Cardiac muscle cell (in vitro differentiated cells and primary cell): ENCODE results near the gene ACSS3. TPM values are rescaled to one million over a fixed set of nuclear protein-coding genes. Genes with fewer than 3 reads are reported as not detected.

Experiments
- DNase-seq, 2 donors: peaks; one replicate each; pipeline versions ENCODE4 v3.0.0 to v3.0.0-alpha.2; 2010 to 2017; ENCODE audit warnings: low read depth in 1 of 2, low spot score in 1 of 2
- H3K27ac ChIP-seq: fragments of 200-600 bp; sonication (generic); 2 replicates; pipeline ENCODE4 v1.5.1; 2016
- H3K27me3 ChIP-seq: fragments of 200-600 bp; sonication (generic); 2 replicates; pipeline ENCODE4 v1.6.0; 2016; ENCODE audit warnings: control low read depth
- H3K36me3 ChIP-seq: fragments of 200-600 bp; sonication (generic); 2 replicates; pipeline ENCODE4 v1.5.1; 2016; ENCODE audit warnings: control low read depth
- H3K4me1 ChIP-seq: fragments of 200-600 bp; sonication (generic); 2 replicates; pipeline ENCODE4 v1.8.1; 2017; ENCODE audit warnings: low read depth, mild to moderate bottlenecking, mixed run types
- H3K4me3 ChIP-seq: fragments of 200-600 bp; sonication (generic); 2 replicates; pipeline ENCODE4 v1.5.1; 2016; ENCODE audit warnings: mild to moderate bottlenecking
- H3K9me3 ChIP-seq: fragments of 200-600 bp; sonication (generic); 2 replicates; pipeline ENCODE4 v1.5.1; 2017; ENCODE audit warnings: low read depth, mild to moderate bottlenecking, control low read depth
- polyA plus RNA-seq: library from polyadenylated mRNA; unstranded; fragments of >200 nt; fragmentation: Nextera tagmentation; extraction: Ambion mirVana; gene quantifications from 2 replicates; pipeline ENCODE4 v1.2.1, GENCODE V29; 2016
- total RNA-seq: library from RNA; depleted of rRNA; stranded (reverse); fragments of >200 nt; gene quantifications from 2 replicates; pipeline ENCODE4 v1.2.3, GENCODE V29; 2016
- TF ChIP-seq, protein P1 (sequence below): IDR thresholded peaks from 2 replicates; pipeline ENCODE4 v1.5.1; 2012; ENCODE audit warnings: low read depth, mild to moderate bottlenecking, low read length

The ACSS3 gene
- total and polyA plus RNA-seq, 2 experiments from 2014 or later = 15.9 to 32.4 TPM

DNA sequence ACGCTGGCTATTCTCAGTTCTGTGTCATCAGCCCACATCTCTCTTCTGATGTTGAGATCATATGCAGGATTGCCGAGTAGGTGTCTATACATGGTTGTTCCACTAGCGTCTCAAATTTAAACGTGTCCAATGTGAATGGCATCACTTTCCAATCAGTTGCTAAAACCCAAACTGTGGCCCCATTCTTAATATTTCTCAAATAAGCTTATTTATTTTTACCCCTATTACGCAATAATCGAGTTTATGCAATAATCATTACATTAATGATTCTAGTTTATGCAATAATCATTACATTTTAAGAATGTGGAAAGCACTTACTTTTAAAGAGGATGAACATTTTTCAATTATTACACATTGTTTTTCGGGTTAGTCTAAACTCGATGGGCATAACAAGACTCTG is 47.8 kb downstream of the ACSS3 start:
- TF ChIP-seq, protein P1, sequence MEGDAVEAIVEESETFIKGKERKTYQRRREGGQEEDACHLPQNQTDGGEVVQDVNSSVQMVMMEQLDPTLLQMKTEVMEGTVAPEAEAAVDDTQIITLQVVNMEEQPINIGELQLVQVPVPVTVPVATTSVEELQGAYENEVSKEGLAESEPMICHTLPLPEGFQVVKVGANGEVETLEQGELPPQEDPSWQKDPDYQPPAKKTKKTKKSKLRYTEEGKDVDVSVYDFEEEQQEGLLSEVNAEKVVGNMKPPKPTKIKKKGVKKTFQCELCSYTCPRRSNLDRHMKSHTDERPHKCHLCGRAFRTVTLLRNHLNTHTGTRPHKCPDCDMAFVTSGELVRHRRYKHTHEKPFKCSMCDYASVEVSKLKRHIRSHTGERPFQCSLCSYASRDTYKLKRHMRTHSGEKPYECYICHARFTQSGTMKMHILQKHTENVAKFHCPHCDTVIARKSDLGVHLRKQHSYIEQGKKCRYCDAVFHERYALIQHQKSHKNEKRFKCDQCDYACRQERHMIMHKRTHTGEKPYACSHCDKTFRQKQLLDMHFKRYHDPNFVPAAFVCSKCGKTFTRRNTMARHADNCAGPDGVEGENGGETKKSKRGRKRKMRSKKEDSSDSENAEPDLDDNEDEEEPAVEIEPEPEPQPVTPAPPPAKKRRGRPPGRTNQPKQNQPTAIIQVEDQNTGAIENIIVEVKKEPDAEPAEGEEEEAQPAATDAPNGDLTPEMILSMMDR = no peak
- Histone ChIP-seq H3K27ac (no peak overlapping the region), H3K9me3 (no peaks in the 10 kb centered on the region), H3K4me3 (no peak overlapping the region), H3K4me1 (no peaks in the 10 kb centered on the region), H3K27me3 (no peaks in the 10 kb centered on the region), H3K36me3 (no peaks in the 10 kb centered on the region)
- DNase-seq = no peak

DNA sequence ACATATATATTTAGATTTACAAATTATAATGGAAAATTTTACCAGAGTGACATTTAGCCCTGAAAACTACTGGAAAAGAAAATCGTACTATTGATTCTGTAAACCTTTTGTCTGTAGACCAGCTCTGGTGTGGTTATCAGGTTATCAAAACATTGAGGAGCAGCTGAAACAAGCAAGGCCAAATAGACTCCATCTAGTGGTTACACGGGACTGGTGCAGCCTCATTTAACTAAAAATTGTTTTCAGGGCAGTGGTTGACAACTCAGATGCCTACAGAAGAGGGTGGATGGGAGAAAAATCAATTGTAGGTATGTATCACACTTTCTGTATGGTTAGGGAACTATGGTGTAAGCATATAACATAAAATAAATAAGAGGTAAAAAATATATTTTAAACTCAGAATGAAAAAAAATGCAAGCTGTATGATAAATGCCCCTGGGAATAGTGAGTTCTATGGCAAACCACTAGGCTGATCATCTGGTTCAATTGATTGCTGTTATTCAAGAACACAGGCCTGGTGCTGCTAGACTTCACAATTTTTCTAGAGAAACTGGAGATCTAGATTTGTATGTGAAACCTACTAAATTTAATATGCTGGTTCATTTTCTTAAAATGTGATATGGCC is 51.2 kb downstream of the ACSS3 start:
- TF ChIP-seq, protein P1 = peak; percentile 91
- no peaks in the 10 kb centered on the region for H3K9me3 ChIP-seq
- no peaks in the 10 kb centered on the region for H3K4me1 ChIP-seq
- no peak overlapping the region for H3K4me3 ChIP-seq
- DNase-seq = peak; percentile 61 to 65
- no peak overlapping the region for H3K27ac ChIP-seq
- H3K27me3 ChIP-seq = no peaks in the 10 kb centered on the region
- no peaks in the 10 kb centered on the region for H3K36me3 ChIP-seq

DNA sequence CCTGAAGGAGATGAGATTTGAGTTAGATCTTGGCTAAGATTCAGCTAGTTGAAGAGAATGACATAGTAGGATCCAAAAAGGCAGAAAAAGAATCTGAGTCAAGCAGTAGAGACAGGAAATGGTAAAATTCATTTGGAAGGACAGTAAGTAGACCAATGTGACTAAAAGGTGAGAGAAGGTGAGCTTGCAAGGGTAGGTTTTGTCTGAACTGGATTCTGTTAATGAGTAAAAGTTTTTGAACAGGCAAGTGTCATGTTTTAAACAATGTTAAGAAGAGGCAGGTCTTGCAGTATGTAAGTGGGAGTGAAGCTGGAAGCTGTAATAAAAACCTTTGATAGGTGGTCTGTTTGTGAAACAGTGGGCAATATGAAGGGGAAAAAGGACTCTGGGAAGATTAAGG is 58.6 kb downstream of the ACSS3 start:
- H3K9me3 ChIP-seq = no peaks in the 10 kb centered on the region
- no peak overlapping the region for H3K4me3 ChIP-seq
- H3K27ac ChIP-seq = no peak overlapping the region
- TF ChIP-seq, protein P1 = no peak
- H3K27me3 ChIP-seq = no peaks in the 10 kb centered on the region
- no peak for DNase-seq
- no peaks in the 10 kb centered on the region for H3K4me1 ChIP-seq
- H3K36me3 ChIP-seq = no peaks in the 10 kb centered on the region

DNA sequence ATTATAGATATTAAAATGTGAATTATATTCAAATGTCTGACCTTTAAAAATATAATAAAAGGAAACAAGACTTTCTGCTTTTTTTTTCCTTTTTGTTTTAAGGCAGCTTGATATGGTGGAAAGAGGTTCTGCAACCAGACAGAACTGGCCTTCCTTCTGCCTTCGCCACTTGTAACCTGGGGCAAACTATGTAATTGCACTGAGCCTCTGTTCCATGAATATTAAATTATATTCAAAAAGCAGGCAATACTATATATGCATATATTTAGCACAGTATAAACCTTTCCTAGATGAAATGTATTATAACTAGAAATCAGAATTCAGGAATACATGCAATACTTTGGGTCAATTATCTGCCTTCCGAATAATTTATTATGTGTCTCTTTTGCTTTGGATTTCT is 59.9 kb downstream of the ACSS3 start:
- TF ChIP-seq, protein P1 = no peak
- H3K27ac ChIP-seq = no peak overlapping the region
- H3K4me1 ChIP-seq = no peaks in the 10 kb centered on the region
- H3K9me3 ChIP-seq = no peaks in the 10 kb centered on the region
- no peaks in the 10 kb centered on the region for H3K36me3 ChIP-seq
- DNase-seq = no peak
- H3K4me3 ChIP-seq = no peak overlapping the region
- no peaks in the 10 kb centered on the region for H3K27me3 ChIP-seq

DNA sequence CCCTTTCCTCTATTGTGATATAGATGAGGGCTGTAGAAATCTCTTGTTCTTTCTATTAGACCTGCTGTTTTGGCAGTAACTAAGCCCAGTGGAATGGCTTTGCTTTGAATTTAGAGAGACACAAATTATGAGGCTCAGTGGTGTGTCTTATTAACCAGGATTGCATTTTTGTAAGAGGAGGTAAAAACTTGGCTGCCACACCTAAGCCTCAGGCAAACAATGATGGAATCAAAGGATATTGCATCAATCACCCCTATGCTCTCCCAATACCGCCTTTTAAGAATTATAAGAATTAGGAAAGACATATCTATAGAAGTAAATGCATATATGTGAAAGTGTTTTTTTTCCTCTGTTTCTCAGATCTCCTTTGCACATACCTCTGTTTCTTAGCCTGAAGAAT is 63.3 kb downstream of the ACSS3 start:
- no peak overlapping the region for H3K4me3 ChIP-seq
- TF ChIP-seq, protein P1 = no peak
- H3K36me3 ChIP-seq = no peaks in the 10 kb centered on the region
- H3K4me1 ChIP-seq = peaks cover 1% of the 10 kb centered on the region
- no peak overlapping the region for H3K27ac ChIP-seq
- DNase-seq = no peak
- no peaks in the 10 kb centered on the region for H3K27me3 ChIP-seq
- H3K9me3 ChIP-seq = no peaks in the 10 kb centered on the region
